Measurements from ENCODE around the gene CAGE1.
"Not testable (repeated sequence)": the region's sequence is repeated elsewhere in the genome, so short reads cannot be mapped to it uniquely, and the experiment has no call there.

Gene CAGE1

DNA sequence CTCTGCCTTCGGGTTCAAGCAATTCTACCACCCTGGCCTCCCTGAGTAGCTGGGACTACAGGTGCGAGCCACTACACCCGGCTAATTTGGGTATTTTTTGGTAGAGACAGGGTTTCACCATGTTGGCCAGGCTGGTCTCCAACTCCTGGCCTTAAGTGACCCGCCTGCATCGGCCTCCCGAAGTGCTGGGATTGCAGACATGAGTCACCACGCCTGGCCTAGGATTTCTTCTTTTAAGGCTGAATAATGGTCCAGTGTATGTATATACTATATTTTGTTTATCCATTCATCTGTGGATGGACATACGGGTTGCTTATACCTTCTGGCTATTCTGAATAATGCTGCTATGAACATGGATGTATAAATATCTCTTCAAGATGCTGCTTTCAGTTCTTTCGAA is 17.2 kb upstream of the CAGE1 start:
- DNase-seq, result no peak

DNA sequence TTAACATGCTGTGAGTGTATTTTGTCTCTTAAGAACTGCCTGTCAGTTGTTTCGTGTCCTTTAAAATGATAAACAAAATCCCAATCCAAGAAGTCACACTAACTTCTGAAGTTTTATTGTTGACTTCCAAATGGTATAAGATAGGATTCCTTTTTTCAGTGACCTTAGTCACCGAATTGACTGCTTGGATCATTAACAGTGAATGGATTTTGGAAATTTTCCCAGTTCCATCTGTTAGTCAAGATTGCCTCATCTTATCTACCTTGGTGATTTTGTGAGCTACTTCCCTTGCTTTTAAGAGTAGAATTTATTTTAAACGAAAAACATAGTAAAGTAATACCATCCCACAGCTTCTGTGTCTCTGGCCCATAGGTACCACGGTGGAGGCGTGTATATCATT is 15.0 kb upstream of the CAGE1 start:
- no peak for DNase-seq

DNA sequence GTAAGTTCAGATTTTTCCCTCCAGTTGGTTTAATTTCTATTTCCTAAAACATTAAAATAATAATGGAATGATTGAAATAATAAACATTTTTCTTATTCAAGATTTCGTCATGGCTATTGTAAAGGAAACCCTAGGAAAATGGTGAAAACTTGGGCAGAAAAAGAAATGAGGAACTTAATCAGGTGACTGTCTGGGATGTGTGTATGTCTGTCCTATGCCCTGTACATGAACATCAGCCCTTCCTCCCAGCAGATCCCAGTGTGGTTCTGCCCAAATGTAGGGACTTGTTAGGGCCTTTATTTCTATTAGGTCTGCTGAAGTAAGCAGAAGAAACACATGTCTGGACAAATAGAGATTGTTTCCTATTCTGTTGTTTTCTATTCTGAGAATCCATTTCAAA is 13.2 kb upstream of the CAGE1 start:
- no peak for DNase-seq

DNA sequence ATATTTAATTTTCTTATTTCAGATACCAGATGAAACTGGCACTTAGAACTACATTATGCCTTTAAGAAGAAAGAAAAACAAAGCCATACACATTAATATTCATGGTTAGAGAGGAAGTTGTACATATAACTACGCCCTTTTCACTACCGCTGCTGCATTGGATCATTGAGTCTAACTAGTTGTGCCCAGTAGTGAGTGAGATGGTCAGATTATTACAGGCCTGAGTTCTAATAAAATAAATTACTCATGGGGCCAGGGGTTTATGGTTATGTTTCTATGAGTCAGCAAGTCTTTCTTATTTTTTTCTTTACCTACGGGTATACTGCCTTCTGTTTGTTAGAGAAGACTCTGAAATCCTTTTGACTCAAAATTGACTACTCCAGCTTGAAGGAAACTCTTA is 11.5 kb upstream of the CAGE1 start:
- DNase-seq, result no peak

DNA sequence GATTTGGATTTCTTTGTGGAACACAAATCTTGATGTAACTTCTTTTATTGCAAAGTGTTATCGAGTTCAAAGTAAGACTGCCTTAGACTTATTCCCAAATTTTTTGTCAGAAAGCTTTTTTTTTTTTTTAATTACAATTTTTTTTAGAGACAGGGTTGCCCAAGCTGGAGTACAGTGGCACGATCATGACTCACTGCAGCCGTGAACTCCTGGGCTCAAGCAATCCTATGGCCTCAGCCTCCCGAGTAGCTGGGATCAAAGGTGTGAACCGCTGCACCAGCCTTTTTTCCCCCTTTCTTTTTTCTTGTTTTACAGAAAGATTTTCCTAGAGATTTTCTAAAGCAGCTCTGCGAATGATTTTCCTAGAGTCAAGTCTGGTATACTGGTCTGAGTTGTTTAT is 2.9 kb upstream of the CAGE1 start:
- no peak for DNase-seq

DNA sequence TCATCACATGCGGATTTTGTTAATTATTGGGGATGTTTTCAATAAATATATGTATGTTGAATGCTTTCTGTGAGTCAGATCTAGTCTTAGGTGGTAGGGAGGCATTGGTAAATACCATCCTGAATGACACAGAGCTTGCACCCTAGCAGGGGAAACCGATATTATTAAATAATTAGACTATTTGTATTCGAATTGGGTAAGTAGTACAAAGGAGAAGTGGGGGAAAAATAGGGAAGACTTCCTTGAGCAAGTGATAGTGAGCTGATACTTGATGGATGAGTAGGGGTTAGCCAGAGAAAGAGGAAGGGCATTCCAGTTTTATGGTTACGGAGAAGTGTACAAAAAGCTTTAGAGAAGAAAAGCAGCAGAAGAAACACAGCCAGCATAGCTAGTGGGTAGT is 1.6 kb upstream of the CAGE1 start:
- DNase-seq, result no peak

DNA sequence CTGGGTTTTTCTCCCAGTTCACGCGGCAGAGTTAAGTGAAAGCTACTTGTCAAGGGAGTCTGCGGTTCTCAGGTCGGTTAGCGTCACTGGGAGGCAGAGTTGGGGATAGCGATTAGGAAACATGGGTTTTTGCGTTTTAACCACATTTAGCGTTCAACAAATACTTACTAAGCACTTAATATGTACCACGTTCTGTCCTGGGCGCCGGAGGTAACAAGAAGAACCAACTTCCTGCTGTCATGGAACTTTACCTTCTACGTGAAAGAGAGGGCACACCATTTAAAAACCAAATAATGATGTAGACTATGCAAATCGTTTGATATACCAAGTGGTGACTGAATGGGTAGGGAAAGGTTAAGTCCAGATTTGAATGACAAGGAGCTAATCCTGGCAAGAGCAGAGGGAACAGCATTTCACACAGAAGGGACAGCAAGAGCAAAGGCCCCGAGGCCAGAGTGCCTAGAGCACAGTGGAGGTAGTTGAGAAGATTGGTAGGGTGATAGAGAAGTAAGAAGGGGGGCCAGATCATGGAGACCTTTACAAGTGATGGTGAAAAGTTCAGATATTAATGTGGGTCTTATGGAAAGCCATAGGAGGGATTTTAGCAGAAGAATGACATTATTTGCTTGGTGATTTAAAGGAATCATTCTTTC is 810 bp upstream of the CAGE1 start:
- no peak for DNase-seq

DNA sequence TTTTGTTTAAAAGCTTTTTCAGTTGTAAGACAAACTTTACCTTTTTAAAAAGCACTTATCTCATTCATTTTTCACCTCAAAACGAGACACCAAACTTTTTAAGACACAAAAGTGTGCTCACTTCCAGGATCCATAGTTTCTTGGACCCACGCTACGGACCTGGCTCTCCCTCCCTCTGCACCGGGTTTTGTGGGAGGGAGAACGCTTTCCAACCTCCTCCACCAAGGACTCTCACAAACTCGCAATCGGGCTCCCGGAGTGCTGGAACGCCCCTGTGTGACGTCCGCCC is 436 bp downstream of the CAGE1 start:
- no peak for DNase-seq

DNA sequence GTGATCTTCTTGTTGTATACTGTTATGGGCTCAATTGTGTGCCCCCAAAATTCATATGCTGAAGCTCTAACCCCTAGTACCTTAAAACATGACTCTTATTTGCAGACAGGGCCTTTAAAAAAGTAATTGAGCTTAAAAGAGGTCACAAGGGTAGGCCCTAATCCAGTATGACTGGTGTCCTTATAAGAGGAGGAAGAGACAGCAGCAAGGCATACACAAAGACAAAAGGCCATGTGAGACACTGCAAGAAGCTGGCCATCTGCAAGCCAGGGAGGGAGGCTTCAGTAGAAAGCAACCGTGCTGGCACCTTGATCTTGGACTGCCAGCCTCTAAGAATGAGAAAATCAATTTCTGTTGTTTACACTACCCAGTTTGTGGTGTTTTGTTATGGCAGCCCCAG is 8.4 kb downstream of the CAGE1 start:
- DNase-seq, result no peak

DNA sequence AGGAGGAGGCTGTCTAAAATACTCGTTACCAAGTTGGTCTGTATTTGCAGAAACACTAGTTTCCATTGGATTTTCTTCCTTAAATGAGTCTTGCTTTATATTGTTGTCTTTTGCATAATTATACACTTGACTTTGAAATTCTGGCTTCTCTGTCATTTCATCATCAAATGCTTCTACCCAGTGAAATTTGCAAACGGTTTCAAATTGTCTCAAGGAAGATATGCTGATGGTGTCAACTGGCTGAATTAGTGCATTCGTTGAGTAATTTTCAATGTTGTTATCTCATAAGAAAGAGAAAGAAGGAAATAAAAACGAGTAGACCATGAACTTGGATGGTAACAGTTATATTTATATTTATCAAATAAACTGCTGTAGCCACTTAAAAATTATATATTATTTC is 10.8 kb downstream of the CAGE1 start:
- DNase-seq, result no peak

DNA sequence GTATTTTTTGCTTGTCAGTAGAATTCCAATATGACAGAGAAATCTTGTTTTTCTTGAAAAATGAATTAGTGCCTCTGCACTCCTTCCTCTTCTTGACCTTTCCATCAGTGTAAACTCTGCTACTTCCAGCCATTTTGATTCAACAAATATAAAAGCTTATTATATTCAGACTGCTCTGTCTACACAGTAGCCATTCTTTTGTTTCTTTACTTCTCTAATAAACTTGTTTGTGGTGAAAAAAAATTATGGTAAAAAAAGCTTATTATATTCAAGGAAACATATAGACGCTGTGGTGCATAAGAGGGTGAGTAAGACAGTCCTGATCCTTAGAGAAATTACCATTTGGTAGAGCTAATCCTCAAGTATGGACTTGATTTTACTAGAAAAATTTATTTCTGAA is 11.6 kb downstream of the CAGE1 start:
- DNase-seq, result no peak

DNA sequence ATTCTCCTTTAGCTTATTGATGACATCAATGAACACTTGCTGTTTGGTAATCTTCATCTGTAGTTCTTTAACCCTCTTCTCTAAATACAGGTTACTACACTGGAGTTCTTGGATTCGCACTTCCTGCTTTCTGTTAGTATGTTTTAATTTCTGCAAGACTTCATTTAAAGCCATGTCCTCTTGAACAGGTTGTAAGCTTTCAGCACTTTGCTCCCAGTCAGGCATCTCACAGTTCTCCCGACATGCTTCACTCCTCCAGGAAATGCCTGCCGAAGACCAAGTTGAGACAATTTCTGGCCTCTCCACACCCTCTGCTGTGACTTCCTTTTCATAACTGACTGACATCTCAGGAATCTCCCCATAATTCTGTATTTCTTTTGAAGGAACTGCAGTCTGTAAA is 15.8 kb downstream of the CAGE1 start:
- DNase-seq, result no peak

DNA sequence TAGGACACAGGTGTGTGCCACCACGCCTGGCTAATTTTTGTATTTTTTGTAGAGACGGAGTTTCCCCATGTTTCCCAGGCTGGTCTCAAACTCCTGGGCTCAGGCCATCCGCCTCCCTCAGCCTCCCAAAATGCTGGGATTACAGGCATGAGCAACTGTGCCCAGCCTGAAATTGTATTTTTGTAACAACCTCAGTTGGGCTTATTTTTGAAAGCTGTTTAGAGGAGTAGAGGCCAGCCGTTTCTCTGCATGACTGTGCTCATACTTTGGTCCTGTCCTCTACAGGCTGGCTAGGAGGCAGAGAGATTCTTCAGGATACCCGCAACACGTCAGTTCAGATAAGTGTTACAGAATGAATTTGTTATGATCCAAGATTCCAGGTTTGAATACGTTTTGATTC is 22.1 kb downstream of the CAGE1 start:
- no peak for DNase-seq

DNA sequence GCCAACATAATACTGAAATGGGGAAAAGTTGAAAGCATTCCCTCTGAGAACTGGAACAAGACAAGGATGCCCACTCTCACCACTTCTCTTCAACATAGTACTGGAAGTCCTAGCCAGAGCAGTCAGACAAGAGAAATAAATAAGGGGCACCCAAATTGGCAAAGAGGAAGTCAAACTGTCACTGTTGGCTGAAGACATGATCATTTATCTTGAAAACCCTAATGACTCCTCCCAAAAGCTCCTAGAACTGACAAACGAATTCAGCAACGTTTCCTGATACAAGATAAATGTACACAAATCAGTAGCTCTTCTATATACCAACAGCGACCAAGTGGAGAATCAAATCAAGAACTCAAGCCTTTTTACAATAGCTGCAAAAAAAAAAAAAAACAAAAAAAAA is 37.6 kb downstream of the CAGE1 start:
- DNase-seq, result not testable (repeated sequence)

DNA sequence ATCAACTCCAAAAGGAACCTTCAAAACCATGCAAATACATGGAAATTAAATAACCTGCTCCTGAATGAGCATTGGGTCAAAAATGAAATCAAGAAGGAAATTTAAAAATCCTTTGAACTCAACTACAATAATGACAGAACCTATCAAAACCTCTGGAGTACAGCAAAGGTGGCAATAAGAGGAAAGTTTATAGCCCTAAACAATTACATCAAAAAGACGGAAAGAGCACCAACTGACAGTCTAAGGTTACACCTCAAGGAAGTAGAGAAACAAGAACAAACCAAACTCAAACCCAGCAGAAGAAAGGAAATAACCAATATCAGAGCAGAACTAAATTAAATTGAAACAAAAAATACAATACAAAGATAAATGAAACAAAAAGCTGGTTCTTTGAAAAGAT is 39.0 kb downstream of the CAGE1 start:
- not testable (repeated sequence) for DNase-seq

DNA sequence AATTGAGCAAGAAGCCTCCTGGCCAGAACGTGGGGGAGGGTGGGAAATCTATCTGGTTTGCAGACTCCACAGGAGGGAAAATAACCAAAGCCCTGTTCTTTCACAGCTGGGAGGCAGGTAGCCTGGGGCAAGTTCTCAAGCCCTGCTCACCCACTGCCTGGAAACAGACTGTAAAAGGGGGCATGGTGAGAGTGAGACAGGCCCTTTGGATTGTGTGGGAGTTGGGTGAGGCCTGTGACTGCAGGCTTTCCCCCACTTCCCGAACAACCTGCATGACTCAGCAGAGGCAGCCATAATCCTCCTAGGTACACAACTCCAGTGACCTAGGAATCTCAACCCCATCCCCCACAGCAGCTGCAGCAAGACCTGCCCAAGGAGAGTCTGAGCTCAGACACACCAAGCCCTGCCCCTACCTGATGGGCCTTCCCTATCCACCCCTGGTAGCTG is 42.0 kb downstream of the CAGE1 start:
- DNase-seq, result not testable (repeated sequence)

DNA sequence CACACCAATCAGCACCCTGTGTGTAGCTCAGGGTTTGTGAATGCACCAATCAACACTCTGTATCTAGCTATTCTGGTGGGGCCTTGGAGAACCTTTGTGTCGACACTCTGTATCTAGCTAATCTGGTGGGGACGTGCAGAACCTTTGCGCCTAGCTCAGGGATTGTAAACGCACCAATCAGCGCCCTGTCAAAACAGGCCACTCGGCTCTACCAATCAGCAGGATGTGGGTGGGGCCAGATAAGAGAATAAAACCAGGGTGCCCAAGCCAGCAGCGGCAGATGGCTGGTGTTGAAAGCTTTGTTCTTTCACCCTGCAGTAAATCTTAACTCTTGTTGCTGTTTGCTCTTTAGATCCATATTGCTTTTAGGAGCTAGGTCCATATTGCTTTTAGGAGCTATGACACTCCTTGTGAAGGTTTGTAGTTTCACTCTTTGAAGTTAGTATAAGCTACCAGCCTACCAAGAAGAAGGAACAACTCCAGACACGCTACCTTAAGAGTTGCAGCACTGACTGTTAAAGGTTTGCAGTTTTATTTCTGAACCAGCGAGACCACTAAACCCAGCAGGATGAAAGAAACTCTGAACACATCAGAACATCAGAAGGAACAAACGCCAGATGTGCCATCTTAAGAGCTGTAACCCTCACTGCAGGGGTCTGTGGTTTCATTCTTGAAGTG is 44.6 kb downstream of the CAGE1 start:
- DNase-seq, result not testable (repeated sequence)

DNA sequence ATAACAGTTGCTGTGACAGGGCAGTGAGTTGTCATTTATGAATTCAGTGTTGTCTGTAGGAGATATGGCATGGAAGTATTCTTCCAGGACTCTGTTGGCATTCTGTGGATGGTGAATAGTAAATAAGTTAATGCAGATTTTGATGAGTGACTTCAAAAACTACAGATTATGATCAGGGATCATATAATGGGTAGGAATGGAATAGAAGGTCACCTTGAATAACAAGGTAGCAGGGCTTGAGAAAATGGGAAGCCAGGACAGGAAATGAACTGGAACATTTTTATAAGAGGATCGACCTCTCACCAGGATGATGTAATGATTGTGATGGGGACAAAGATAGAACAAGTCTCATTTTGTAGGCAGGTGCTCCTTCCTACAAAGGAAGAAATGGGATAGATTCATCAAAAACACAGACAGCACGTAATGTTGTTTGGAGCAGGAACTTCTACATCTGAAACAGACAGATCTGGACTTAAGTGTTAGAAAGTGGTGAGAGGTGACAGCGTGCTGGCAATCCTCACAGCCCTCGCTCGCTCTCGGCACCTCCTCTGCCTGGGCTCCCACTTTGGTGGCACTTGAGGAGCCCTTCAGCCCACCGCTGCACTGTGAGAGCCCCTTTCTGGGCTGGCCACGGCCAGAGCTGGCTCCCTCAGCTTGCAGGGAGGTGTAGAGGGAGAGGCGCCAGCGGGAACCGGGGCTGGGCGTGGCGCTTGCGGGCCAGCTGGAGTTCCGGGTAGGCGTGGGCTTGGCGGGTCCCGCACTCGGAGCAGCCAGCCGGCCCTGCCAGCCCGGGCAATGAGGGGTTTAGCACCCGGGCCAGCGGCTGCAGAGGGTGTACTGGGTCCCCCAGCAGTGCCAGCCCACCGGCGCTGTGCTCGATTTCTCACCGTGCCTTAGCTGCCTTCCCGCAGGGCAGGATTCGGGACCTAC is 45.7 kb downstream of the CAGE1 start:
- no peak for DNase-seq

DNA sequence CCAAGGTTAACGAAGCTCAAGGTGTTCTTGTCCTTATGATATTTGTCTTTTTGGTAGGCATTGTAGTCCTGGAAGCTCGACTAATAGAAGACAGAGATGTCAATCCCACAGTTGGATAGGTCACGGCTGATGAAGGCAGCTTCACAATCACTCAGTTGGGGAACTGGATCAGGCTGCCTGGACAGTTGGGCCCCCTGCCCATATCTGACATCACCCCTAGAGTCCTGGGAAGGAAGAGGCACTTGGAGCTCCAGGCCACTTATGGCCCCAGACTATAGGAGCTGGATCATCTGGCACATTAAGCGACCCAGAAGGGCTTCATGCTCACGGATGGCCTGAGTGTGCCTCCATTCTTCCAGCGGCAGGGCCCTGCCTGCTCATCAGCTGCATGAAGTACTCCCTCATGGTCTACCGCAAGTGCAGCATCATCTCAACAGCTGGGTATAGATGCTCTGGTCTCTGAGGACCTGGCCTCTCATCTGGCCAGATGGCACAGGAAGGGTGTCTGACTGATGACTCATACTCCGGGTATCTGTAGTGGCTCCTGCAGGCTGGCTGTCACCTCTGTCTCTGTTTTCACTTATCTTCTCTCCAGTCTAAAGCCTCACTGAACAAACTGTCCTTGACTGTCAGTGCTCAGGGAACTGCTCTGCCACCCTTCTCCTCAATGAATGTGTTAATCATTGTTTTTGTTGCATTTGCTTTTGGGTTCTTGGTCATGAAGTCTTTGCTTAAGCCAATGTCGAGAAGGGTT is 47.4 kb downstream of the CAGE1 start:
- no peak for DNase-seq

DNA sequence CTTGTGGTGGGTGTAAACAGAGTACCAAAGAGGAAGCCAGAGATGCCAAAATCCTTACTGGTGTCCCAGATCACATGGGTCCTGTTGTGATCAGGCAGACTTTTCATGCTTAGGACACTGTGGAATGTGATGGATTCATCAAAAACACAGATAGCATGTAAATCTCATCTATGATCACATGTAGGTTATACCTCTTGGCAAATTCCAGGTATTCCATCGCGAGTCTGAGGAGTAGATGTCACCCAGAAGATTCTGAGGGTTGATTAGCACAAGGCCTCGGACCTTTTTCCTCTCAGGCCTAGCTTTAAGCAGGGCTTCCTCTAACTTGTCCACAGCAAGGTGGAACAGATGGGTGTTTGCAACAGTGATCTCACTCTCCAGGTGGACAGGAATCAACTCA is 48.3 kb downstream of the CAGE1 start:
- no peak for DNase-seq

DNA sequence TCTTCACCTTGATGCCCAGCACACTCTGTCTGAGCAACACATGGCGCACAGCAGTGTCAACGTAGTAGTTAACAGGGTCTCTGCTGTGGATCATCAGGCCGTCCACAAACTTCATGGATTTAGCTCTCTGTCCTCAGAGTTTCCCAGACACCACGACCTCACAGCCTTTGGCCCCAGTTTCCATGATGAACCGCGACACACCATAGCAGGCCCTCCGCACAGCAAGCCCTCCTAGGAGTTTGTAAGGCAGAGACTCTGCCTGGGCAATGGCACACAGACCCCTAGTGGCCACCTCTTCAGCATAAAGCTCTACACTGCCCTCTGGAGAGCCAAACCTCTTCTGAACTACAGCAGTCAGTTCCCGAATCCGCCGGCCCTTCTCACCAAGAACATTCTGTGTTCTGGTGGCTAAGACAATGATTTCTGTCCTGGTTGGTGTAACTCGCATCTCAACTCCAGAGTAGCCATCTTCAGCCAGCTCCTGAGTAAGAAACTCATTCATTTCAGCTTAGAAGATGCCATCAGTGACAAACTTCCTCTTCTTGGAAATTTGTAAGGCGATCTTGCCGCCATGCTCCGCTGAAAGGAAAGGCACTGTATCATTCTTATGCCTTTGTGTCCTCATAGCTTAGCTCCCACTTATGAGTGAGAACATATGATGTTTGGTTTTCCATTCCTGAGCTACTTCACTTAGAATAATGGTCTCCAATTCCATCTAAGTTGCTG is 50.4 kb downstream of the CAGE1 start:
- DNase-seq, result not testable (repeated sequence)

DNA sequence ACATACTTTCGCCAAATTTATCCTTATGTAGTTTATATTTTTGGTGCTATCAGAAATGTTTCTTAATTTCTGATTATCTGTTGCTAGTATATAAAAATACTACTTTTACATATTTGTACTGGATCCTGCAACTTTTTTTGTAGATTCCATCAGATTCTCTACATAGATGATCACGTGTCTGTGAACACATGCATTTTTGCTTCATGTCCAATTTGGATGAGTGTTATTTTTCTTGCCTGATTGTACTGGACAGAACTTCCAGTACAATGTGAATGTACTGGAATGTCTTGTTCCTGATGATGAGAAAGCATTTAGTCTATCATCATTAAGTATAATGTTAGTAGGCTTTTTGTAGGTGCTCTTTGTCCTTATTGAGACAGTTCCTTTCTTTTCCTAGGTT is 51.5 kb downstream of the CAGE1 start:
- DNase-seq, result no peak

DNA sequence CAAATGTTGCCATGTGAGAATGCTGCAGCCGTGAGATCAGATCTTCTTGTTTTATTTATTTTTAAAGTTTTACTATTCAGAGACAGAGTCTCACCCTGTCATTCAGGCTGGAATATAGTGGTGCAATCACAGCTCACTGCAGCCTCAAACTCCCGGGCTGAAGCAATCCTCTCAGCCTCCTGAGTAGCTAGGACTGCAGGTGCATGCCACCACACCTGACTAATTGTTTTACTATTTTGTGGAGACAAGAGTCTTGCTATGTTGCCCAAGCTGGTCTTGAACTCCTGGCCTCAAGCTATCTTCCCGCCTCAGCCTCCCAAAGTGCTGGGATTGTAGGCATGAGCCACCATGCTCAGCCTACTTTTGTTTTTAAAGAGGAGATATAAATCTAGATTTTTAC is 54.0 kb downstream of the CAGE1 start:
- no peak for DNase-seq

All from activated CD4-positive, CD25-positive, alpha-beta regulatory T cell treated with anti-CD3 and anti-CD28 coated beads, Interleukin-2, amount 50 U/mL, for 72 hours (primary cell).